Measurements from ENCODE around the gene BAK1. TPM values are rescaled to one million over a fixed set of nuclear protein-coding genes. Genes with fewer than 3 reads are reported as not detected.

The BAK1 gene
- polyA plus RNA-seq, 1 donor (not counting 4 experiments of a cell fraction or from before 2014, with no cell fraction given) = 61.1 TPM

GRCh38 chr6:33577106-33577535, 3.0 kb downstream of the BAK1 start:
- Histone ChIP-seq H3K4me1 (ENCODE audit: control insufficient read depth, extremely low read depth, insufficient read depth, low read length) (peaks cover 24% of the 10 kb centered on the region), H3K27me3 (ENCODE audit: control insufficient read depth, extremely low read depth, insufficient read depth, low read length) (no peaks in the 10 kb centered on the region), H3K79me2 (ENCODE audit: control insufficient read depth, insufficient read depth, low read length) (peaks cover 51% of the 10 kb centered on the region), H3K36me3 (ENCODE audit: control insufficient read depth in 2 of 2, extremely low read depth in 1 of 2, insufficient read depth in 2 of 2, low read length in 2 of 2) (peaks cover 31 to 42% of the 10 kb centered on the region in 2 experiments), H3K9ac (ENCODE audit: control insufficient read depth, extremely low read depth, insufficient read depth, low read length) (peak overlapping the region; percentile 77), H3K9me1 (ENCODE audit: control insufficient read depth, extremely low read depth, insufficient read depth, low read length) (no peaks in the 10 kb centered on the region), H2AFZ (ENCODE audit: control insufficient read depth, low read length) (peak overlapping the region; percentile 47), H3K27ac (ENCODE audit: control insufficient read depth, insufficient read depth, low read length) (peak overlapping the region; percentile 87), H3K4me2 (ENCODE audit: control insufficient read depth, extremely low read depth, insufficient read depth, low read depth, low read length) (peak overlapping the region; percentile 92), H3K9me3 (ENCODE audit: control insufficient read depth, low read depth, low read length) (no peaks in the 10 kb centered on the region), H3K4me3 (ENCODE audit: control insufficient read depth in 2 of 3, extremely low read depth in 1 of 3, insufficient read depth in 2 of 3, low read depth in 1 of 3, low read length in 3 of 3) (peak overlapping the region; percentile 81 to 92 (median 90)), H4K20me1 (ENCODE audit: control insufficient read depth, extremely low read depth, insufficient read depth, low read length) (no peaks in the 10 kb centered on the region)
- FAIRE-seq (peak; percentile 84), DNase-seq (ENCODE audit: low read depth, low spot score) (no peak)
- no peak for TF ChIP-seq EZH2 (IDR thresholded peaks at IDR 0.05; ENCODE audit: low read length)
- TF ChIP-seq CTCF (optimal IDR thresholded peaks at IDR 0.05 in 1 of 3, IDR thresholded peaks at IDR 0.05 in 1 of 3, conservative IDR thresholded peaks at IDR 0.05 in 1 of 3; ENCODE audit: extremely low read depth in 1 of 3, insufficient read depth in 2 of 3, low read length in 3 of 3) = no peak
- dilution Hi-C loops (cut with MboI; ENCODE audit: extremely low pct_ligation_motif_present, low sequenced_read_pairs) = no loop called here

GRCh38 chr6:33576668-33577067, 3.4 kb downstream of the BAK1 start:
- Histone ChIP-seq H3K9me1 (ENCODE audit: control insufficient read depth, extremely low read depth, insufficient read depth, low read length) (no peaks in the 10 kb centered on the region), H3K27me3 (ENCODE audit: control insufficient read depth, extremely low read depth, insufficient read depth, low read length) (no peaks in the 10 kb centered on the region), H3K4me3 (ENCODE audit: control insufficient read depth in 2 of 3, extremely low read depth in 1 of 3, insufficient read depth in 2 of 3, low read depth in 1 of 3, low read length in 3 of 3) (peak overlapping the region in 2 of 3 experiments; percentile 44 to 81), H3K9me3 (ENCODE audit: control insufficient read depth, low read depth, low read length) (no peaks in the 10 kb centered on the region), H2AFZ (ENCODE audit: control insufficient read depth, low read length) (peak overlapping the region; percentile 47), H4K20me1 (ENCODE audit: control insufficient read depth, extremely low read depth, insufficient read depth, low read length) (no peaks in the 10 kb centered on the region), H3K4me2 (ENCODE audit: control insufficient read depth, extremely low read depth, insufficient read depth, low read depth, low read length) (peak overlapping the region; percentile 92), H3K9ac (ENCODE audit: control insufficient read depth, extremely low read depth, insufficient read depth, low read length) (peak overlapping the region; percentile 77), H3K27ac (ENCODE audit: control insufficient read depth, insufficient read depth, low read length) (peak overlapping the region; percentile 87), H3K4me1 (ENCODE audit: control insufficient read depth, extremely low read depth, insufficient read depth, low read length) (peaks cover 25% of the 10 kb centered on the region), H3K36me3 (ENCODE audit: control insufficient read depth in 2 of 2, extremely low read depth in 1 of 2, insufficient read depth in 2 of 2, low read length in 2 of 2) (peaks cover 36 to 46% of the 10 kb centered on the region in 2 experiments), H3K79me2 (ENCODE audit: control insufficient read depth, insufficient read depth, low read length) (peaks cover 51% of the 10 kb centered on the region)
- FAIRE-seq = no peak
- dilution Hi-C loops (cut with MboI; ENCODE audit: extremely low pct_ligation_motif_present, low sequenced_read_pairs) = no loop called here
- DNase-seq (ENCODE audit: low read depth, low spot score) = no peak
- no peak for TF ChIP-seq EZH2 (IDR thresholded peaks at IDR 0.05; ENCODE audit: low read length)
- no peak for TF ChIP-seq CTCF (optimal IDR thresholded peaks at IDR 0.05 in 1 of 3, IDR thresholded peaks at IDR 0.05 in 1 of 3, conservative IDR thresholded peaks at IDR 0.05 in 1 of 3; ENCODE audit: extremely low read depth in 1 of 3, insufficient read depth in 2 of 3, low read length in 3 of 3)

All from keratinocyte (primary cell).